Activated naive CD8-positive, alpha-beta T cell (primary cell): ENCODE data around the gene DISC1.

Experiments used
- H3K27ac Mint-ChIP-seq: one replicate; pipeline ENCODE4 v1.8.0; 2021; ENCODE audit warnings: mixed read lengths
- H3K27me3 Mint-ChIP-seq: one replicate; pipeline ENCODE4 v1.8.0; 2021; ENCODE audit warnings: mixed read lengths
- H3K36me3 Mint-ChIP-seq: one replicate; pipeline ENCODE4 v1.8.0; 2021; ENCODE audit warnings: mixed read lengths
- H3K4me1 Mint-ChIP-seq: one replicate; pipeline ENCODE4 v1.8.0; 2021; ENCODE audit warnings: low read depth, mixed read lengths
- H3K4me3 Mint-ChIP-seq: one replicate; pipeline ENCODE4 v1.8.0; 2021; ENCODE audit warnings: mild to moderate bottlenecking, mixed read lengths
- H3K9me3 Mint-ChIP-seq: one replicate; pipeline ENCODE4 v1.8.0; 2021; ENCODE audit warnings: low read depth, mixed read lengths

Gene DISC1

DNA sequence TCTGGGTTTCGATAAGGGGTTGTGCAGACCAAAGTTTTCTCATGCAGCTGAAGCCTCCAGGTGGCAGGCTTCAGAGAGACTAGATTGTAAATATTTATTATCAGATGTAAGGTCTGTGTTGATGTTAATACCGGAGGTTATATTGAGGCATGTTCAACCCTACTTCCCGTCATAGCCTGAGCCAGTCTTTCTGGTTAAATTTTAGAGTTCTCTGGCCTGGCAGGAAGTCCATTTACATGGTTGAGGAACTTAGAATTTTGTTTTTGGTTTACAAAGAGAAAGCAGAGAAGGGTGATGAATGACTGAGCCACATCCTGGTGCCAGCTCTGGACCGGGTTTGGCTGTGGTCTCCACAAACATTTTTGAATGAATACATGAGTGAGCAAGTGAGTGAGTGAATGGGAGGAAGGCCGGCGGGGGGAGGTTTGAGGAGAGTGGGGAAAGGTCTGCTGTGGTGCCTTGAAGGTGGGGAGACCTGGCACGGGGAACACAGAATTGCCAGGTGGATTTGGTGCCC is 218.5 kb downstream of the DISC1 start:
- Mint-ChIP-seq H3K4me1 (peaks cover 17% of the 10 kb centered on the region), H3K36me3 (peaks cover 5% of the 10 kb centered on the region), H3K27ac (no peak overlapping the region), H3K9me3 (no peaks in the 10 kb centered on the region), H3K27me3 (no peaks in the 10 kb centered on the region), H3K4me3 (no peak overlapping the region)

- H3K27me3 Mint-ChIP-seq = no peaks in the 10 kb centered on the region
- peaks cover 15% of the 10 kb centered on the region for H3K4me1 Mint-ChIP-seq
- no peaks in the 10 kb centered on the region for H3K9me3 Mint-ChIP-seq
- H3K27ac Mint-ChIP-seq = no peak overlapping the region
- H3K36me3 Mint-ChIP-seq = peaks cover 5% of the 10 kb centered on the region
- no peak overlapping the region for H3K4me3 Mint-ChIP-seq
Observed at GRCh38 chr1:231847612-231848397, 221.2 kb downstream of the DISC1 start.

- peaks cover 2% of the 10 kb centered on the region for H3K36me3 Mint-ChIP-seq
- H3K4me3 Mint-ChIP-seq = no peak overlapping the region
- no peaks in the 10 kb centered on the region for H3K27me3 Mint-ChIP-seq
- no peak overlapping the region for H3K27ac Mint-ChIP-seq
- H3K4me1 Mint-ChIP-seq = peaks cover 2% of the 10 kb centered on the region
- H3K9me3 Mint-ChIP-seq = no peaks in the 10 kb centered on the region
Observed at GRCh38 chr1:231849981-231850380, 223.4 kb downstream of the DISC1 start.

- H3K4me1 Mint-ChIP-seq = no peaks in the 10 kb centered on the region
- H3K27ac Mint-ChIP-seq = no peak overlapping the region
- peaks cover 5% of the 10 kb centered on the region for H3K36me3 Mint-ChIP-seq
Observed at GRCh38 chr1:231850786-231851185, 224.2 kb downstream of the DISC1 start.

GRCh38 chr1:231853588-231854207 is 227.1 kb downstream of the DISC1 start:
- no peak overlapping the region for H3K27ac Mint-ChIP-seq
- H3K4me3 Mint-ChIP-seq = no peak overlapping the region
- H3K36me3 Mint-ChIP-seq = peaks cover 6% of the 10 kb centered on the region
- H3K9me3 Mint-ChIP-seq = no peaks in the 10 kb centered on the region
- H3K4me1 Mint-ChIP-seq = peaks cover 4% of the 10 kb centered on the region
- no peaks in the 10 kb centered on the region for H3K27me3 Mint-ChIP-seq

More at GRCh38 chr1:231850786-231851185, 224.2 kb downstream of the DISC1 start:
- Mint-ChIP-seq H3K4me3 (no peak overlapping the region), H3K9me3 (no peaks in the 10 kb centered on the region), H3K27me3 (no peaks in the 10 kb centered on the region)

- Mint-ChIP-seq H3K27ac (no peak overlapping the region), H3K4me1 (peaks cover 9% of the 10 kb centered on the region), H3K27me3 (no peaks in the 10 kb centered on the region), H3K4me3 (no peak overlapping the region), H3K36me3 (peaks cover 6% of the 10 kb centered on the region), H3K9me3 (no peaks in the 10 kb centered on the region)
Observed at GRCh38 chr1:231855361-231855760, 228.8 kb downstream of the DISC1 start.

DNA sequence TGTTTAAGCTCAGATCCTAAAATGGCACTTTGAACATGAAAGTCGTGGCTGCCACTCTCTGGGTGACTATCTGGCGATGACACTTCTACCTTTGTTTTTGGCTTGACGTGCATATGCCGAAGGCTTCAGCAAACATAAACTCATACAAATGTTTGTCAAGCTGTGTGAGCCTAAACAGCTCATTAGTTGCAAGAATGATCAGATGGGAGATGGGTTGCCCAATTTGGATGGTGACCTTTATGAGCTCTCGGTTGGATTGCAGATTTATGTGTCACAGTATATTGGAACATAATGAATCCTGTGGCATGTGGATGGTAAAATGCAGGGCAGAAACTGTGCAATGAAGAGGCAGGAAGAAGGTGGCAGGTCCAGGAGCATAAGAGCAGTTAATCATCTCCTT is 229.3 kb downstream of the DISC1 start:
- H3K4me1 Mint-ChIP-seq = peaks cover 10% of the 10 kb centered on the region
- peaks cover 6% of the 10 kb centered on the region for H3K36me3 Mint-ChIP-seq
- no peaks in the 10 kb centered on the region for H3K9me3 Mint-ChIP-seq
- H3K27me3 Mint-ChIP-seq = no peaks in the 10 kb centered on the region
- H3K4me3 Mint-ChIP-seq = no peak overlapping the region
- H3K27ac Mint-ChIP-seq = no peak overlapping the region

DNA sequence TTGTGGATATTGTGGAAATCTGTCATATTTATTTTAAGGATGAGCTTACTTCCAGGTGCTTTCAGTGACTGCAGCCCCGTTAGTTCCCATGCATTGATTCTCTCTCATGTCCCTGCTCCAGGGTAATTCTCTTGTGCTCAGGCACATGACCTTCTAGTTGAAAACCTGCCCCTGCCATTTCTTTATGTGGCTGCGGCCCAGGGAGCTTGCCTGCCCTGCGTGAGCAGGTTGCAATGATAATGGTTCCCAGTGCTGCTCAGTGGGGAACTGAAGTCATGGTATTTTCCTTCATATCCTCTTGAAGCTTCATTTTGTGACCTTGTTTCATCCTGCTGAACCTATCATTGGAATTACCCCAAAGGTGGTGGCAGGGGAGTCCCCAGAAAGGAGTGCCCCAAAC is 229.8 kb downstream of the DISC1 start:
- Mint-ChIP-seq H3K9me3 (no peaks in the 10 kb centered on the region), H3K36me3 (peaks cover 6% of the 10 kb centered on the region), H3K27me3 (no peaks in the 10 kb centered on the region), H3K27ac (no peak overlapping the region), H3K4me1 (peaks cover 11% of the 10 kb centered on the region), H3K4me3 (no peak overlapping the region)

- Mint-ChIP-seq H3K4me3 (no peak overlapping the region), H3K27ac (no peak overlapping the region), H3K4me1 (peaks cover 11% of the 10 kb centered on the region), H3K27me3 (no peaks in the 10 kb centered on the region), H3K9me3 (no peaks in the 10 kb centered on the region), H3K36me3 (peaks cover 6% of the 10 kb centered on the region)
Observed at GRCh38 chr1:231856894-231857293, 230.3 kb downstream of the DISC1 start.

DNA sequence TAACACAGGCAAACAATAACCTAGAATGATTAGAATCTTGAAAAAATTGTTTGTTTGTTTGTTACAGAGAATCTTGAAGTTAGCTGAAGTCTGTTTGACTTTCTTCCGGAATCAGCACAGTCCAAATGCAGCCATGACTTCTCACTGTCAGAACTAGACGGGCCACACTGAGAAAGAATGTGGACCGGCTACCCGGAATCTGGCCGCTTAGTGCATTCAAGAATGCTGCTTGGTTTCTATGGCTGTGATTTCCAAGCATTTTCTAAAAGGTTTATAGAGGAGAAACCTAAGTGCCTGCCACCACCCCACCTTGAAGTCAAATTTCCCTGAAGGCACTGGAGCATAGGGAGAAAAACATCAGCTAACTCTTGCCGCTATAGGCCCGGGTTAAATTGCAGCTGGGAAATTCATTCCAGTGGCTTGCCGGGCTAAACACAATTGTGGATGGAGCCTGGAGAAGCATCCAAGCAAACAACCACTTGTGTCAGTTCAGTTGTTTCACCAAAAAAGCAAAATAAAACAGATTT is 231.1 kb downstream of the DISC1 start:
- no peaks in the 10 kb centered on the region for H3K27me3 Mint-ChIP-seq
- peaks cover 11% of the 10 kb centered on the region for H3K4me1 Mint-ChIP-seq
- H3K36me3 Mint-ChIP-seq = peaks cover 6% of the 10 kb centered on the region
- no peak overlapping the region for H3K4me3 Mint-ChIP-seq
- H3K9me3 Mint-ChIP-seq = no peaks in the 10 kb centered on the region
- no peak overlapping the region for H3K27ac Mint-ChIP-seq

- H3K27ac Mint-ChIP-seq = no peak overlapping the region
- H3K36me3 Mint-ChIP-seq = peaks cover 4% of the 10 kb centered on the region
- peaks cover 11% of the 10 kb centered on the region for H3K4me1 Mint-ChIP-seq
- H3K4me3 Mint-ChIP-seq = no peak overlapping the region
- H3K27me3 Mint-ChIP-seq = no peaks in the 10 kb centered on the region
- H3K9me3 Mint-ChIP-seq = no peaks in the 10 kb centered on the region
Observed at GRCh38 chr1:231860221-231861088, 233.9 kb downstream of the DISC1 start.

DNA sequence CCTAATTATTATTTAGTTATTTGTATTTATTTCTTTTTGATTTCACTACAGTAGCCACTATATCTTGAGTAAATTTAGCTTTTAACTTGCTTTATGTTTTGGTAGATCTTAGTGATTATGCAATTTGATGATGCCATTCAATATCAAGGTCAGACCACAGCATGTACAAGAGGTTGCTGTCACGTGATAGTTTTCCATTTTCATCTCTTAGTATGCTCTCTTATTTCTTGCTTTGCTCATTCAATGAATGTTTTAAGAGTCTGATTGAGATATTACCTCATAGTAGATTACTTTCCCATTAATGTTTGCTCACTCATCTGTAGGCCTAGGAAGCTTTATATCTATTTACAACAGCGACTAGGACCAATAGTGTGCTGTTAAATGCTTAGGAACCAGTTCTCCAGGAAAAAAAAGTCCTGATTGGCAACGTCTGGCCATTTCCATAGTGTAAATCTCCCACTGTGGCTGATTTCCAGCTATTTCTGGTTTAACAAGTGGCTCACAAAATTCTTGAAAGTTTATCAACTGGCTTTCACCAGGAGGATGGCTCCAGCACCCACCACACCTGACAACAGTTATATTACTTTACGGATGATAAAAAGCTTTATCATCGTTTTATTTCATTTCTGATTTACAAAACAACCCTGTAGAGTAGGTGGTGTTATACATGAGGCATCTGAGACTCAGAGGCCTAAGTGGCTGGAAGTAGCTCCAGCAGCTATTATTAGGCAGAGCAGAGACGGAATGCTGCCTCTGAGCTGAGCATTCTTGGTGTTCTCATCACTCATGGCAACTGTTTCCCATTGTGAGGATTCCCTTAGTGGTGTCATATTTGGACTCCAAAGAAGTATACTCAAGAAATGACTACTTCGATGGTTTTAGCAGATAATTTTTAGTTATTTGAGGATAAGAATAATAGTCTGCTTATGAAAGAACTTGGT is 235.2 kb downstream of the DISC1 start:
- peaks cover 14% of the 10 kb centered on the region for H3K4me1 Mint-ChIP-seq
- no peak overlapping the region for H3K27ac Mint-ChIP-seq
- peaks cover 3% of the 10 kb centered on the region for H3K36me3 Mint-ChIP-seq
- H3K9me3 Mint-ChIP-seq = no peaks in the 10 kb centered on the region
- no peaks in the 10 kb centered on the region for H3K27me3 Mint-ChIP-seq
- no peak overlapping the region for H3K4me3 Mint-ChIP-seq

- Mint-ChIP-seq H3K4me1 (peaks cover 20% of the 10 kb centered on the region), H3K27ac (no peak overlapping the region)
Observed at GRCh38 chr1:231862611-231863010, 236.0 kb downstream of the DISC1 start.

DNA sequence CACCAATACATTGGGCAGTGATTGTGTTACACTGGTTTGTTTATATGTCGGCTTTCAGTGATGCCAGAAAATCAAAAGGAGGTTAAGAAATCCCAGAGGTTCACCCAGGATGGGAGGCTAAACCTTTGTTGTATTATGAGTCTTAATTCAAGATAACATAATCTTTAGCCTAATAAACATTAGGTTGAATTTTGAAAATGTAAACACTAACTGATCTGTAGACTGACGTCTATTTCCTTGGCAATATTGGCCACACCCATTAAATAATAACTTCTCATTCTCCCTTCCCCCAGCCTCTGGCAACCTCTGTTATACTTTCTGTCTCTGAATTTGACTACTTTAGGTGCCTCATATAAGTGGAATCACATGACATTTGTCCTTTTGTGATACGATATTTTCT is 238.7 kb downstream of the DISC1 start:
- Mint-ChIP-seq H3K4me1 (peaks cover 27% of the 10 kb centered on the region), H3K4me3 (no peak overlapping the region), H3K9me3 (no peaks in the 10 kb centered on the region), H3K27me3 (no peaks in the 10 kb centered on the region), H3K36me3 (no peaks in the 10 kb centered on the region), H3K27ac (no peak overlapping the region)

More at GRCh38 chr1:231862611-231863010, 236.0 kb downstream of the DISC1 start:
- Mint-ChIP-seq H3K9me3 (no peaks in the 10 kb centered on the region), H3K36me3 (peaks cover 3% of the 10 kb centered on the region), H3K27me3 (no peaks in the 10 kb centered on the region), H3K4me3 (no peak overlapping the region)
